Head of caudate nucleus (tissue), 42 donors: ENCODE data around the gene PCAT7.
"Not testable (repeated sequence)": the region's sequence is repeated elsewhere in the genome, so short reads cannot be mapped to it uniquely, and the experiment has no call there.

Source experiments
- DNase-seq, 42 donors: peaks; one replicate each; pipeline versions ENCODE4 v3.0.0 to v3.0.0-alpha.2; 2020 to 2021; ENCODE audit warnings: mixed read lengths in 7 of 42
- intact Hi-C: fragments of 100-400 bp; cut with DNase I; formaldehyde crosslinking; loops from one replicate; pipeline ENCODE4 v1.15.0; 2022

The PCAT7 gene

DNA sequence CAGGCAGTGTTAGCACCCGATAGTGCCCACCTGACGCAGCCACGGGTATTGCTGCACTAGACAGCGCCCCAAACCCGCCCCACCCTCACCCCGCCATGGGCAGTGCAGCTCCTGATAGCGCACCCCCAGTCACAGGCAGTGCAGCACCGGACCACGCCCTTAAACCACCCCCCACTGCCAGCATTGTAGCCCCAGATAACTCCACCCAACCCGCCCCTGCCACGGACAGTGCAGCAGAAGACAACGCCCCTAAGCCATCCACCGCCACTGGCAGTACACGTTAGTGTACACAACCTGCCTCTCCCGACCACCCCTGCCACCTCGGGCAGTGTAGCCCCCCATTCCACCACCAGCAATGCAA, 825 bp upstream of the PCAT7 start:
- intact Hi-C loops = no loop called here
- DNase-seq = no peak

- intact Hi-C loops = no loop called here
- no peak for DNase-seq
Observed at GRCh38 chr9:94557376-94557775, 2.5 kb downstream of the PCAT7 start.

GRCh38 chr9:94560237-94560636, 5.4 kb downstream of the PCAT7 start:
- DNase-seq = peak in 23 of 42 donors; percentile 6 to 58 (median 37)
- intact Hi-C loops = no loop called here

- DNase-seq = no peak
- intact Hi-C loops = no loop called here
Observed at GRCh38 chr9:94563548-94563947, 8.7 kb downstream of the PCAT7 start.

- intact Hi-C loops, DNase-seq: not testable (repeated sequence)
Observed at GRCh38 chr9:94564279-94564678, 9.4 kb downstream of the PCAT7 start.

- intact Hi-C loops = no loop called here
- DNase-seq = no peak
Observed at GRCh38 chr9:94566550-94566949, 11.7 kb downstream of the PCAT7 start.

DNA sequence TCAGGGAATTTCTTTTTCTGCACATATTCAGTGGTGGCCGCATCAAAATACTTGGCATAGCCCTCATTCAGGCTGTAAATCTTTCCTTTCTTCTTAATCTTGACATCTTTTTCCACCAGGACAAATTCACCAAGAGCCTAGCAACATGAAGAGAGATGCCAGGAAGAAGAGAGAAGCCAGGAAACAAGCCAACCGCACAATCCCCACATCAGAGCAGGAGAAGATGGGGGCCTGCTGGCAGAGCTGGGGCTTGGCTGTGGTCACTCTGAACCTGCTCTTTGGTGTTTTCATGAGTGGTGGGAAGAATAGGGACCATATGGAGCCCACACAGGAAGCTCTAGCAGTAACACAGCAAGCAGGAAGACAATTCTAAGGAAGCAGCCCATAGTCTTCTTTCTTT, 12.4 kb downstream of the PCAT7 start:
- intact Hi-C loops = no loop called here
- no peak for DNase-seq

DNA sequence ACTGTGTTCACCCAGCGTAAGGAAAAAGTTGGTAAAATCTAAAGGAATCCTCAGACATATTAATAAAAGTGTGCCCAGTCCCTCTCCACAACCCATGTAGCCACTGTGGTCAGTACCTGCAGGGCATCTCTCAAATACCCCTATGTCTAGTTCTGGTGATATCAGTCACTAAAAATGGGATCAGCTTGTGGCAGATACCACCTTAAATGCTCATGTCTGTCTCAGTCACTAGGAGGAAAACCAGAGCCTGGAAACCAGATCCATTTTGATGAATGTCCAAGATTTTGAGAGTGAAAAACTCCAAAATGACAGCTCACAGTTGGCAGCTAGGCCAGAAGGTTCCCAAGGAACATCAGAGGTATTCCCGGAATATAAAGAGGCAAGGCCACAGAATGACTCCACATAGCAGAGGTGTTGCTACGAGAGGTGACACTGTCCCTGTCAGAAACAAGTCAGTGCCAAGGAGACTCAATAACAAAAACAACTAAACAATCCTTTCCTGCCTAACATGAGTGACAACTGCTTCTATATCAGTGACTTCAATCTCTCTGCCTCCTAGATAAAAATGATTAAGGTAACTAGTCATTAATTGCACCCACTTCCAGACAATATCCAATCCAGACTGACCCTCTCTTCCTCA, 13.5 kb downstream of the PCAT7 start:
- DNase-seq = no peak
- intact Hi-C loops = no loop called here

DNA sequence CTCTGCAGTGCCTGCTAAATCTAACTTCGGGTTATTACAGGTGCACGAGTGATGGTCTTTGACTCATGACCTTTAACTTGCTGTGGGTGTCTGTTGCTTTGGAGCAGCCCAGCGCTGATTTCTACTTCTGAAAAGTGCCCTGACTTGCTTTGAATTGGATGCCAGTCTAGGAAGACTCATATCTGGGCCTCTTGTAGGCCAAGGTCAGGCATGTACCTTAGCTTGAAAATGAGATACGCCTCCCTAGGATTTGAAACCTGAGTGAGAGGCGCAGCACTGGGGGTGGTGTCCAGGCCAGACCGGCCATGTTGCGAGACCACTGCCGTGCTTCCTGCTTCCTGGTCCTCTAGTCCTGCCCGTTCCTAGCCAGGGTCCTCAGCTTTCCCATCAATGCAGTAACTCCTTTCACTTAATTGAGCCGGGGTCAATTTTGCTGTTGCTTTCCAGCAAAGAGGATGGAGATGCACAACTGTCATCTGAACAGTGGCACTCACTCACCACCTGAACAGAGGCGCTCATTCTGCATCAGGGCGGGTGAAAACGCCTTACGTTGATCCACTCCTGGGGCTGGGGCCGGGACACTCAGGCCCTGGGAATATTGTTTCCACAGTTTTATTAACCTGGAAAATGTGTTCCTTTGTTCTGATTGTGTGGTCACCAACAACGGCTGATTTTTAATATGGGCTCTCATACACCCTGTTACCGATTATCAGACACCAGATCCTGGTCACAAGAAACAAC, 14.3 kb downstream of the PCAT7 start:
- intact Hi-C loops = no loop called here
- no peak for DNase-seq

DNA sequence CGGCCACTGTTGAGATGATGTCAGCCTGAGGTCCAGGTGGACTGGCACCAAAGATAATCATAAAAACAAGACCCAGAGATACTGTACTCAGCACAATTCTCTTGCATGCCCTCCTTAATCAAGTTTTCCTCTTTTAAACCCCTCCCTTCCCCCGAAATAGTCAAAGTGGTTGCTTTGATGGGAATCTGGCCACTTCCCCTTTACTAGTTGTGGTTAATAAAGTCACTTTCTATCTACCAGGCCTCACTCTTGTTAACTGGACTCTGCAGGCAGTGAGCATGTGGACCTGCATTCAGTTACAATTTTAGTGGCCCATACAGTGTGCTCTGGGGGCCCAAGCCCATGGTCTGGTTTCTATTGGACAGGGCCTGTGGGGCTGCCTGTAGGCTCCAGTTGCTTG, 21.2 kb downstream of the PCAT7 start:
- DNase-seq = no peak
- intact Hi-C loops = no loop called here

GRCh38 chr9:94577036-94577435, 22.2 kb downstream of the PCAT7 start:
- intact Hi-C loops = no loop called here
- DNase-seq = no peak

DNA sequence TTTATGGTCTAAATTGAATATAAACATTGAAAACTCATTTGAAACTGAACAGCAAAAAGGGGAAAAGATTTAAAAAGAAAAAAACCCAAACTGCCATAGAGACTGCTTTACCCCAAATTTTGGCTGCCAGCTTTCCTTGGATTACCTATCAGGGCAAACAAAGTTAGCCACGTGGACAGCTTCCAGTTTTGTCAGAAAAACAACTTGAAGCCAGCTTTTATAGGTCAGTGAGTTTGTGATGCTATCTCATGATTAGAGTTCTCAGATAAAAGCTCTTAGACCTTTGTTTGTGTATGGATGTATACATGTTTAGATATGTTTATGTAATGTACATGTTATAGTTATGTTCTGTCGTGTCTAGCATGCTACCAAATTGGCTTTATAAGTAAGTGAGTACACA, 22.7 kb downstream of the PCAT7 start:
- no peak for DNase-seq
- intact Hi-C loops = no loop called here

- DNase-seq = no peak
- intact Hi-C loops = no loop called here
Observed at GRCh38 chr9:94581728-94582127, 26.8 kb downstream of the PCAT7 start.

DNA sequence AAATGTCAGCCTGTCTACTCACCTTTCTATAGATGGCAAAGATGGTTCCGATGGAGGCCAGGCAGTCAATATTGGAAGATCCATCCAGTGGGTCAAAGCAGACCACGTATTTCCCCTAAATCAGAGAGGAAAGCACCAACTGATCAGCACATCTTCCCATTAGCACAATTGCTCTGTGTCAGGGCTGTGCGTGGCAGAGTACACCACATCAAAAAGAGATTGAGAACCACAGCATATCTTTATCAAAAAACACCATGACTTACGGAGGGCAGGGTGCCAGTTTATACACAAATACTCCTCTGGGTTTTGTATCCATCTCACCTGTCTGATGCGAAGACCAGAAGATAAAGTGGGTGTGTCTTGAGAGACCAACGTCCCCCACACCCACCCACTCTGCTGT, 29.7 kb downstream of the PCAT7 start:
- intact Hi-C loops = no loop called here
- no peak for DNase-seq

DNA sequence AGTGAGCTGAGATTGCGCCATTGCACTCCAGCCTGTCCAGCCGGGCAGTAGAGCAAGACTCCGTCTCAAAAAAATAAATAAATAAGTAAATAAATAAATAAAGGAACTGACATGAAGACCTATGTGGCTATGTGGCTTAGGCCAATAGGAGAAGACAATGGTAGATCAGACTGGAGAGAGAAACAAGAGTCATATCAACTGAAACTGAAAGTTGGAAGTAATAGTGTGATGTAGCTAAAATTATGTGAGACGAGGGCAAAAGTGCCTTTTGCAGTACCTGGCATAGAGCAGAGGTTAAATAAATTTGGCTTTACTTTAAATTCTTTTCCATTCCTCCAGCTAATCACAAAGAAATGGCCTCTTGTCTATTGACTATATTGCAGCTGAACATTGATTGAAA, 31.4 kb downstream of the PCAT7 start:
- DNase-seq = no peak
- intact Hi-C loops = no loop called here

- intact Hi-C loops = no loop called here
- no peak for DNase-seq
Observed at GRCh38 chr9:94586814-94587213, 31.9 kb downstream of the PCAT7 start.

DNA sequence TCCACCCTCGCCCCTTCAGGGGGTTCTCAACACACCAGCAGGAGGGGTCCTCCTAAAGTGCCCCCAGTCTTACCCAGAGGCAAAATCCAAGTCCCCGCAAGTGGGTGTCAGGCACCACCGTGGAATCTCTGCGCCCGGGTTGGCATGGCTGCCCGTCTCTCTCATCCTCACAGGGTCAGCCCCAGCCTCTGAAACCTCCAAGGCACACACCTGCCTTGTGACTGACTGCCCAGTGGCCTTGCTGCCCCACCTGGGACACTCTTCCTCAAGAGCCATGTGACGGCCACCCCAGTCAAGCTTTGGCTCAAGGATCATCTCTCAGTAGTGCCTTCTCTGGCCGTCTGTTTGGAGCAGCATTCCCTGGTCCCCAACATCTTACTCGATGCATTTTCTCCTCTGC, 33.8 kb downstream of the PCAT7 start:
- intact Hi-C loops = no loop called here
- DNase-seq = no peak

- intact Hi-C loops = not testable (repeated sequence)
- peak in 1 of 42 donors; percentile 7 for DNase-seq
Observed at GRCh38 chr9:94591046-94591545, 36.2 kb downstream of the PCAT7 start.

DNA sequence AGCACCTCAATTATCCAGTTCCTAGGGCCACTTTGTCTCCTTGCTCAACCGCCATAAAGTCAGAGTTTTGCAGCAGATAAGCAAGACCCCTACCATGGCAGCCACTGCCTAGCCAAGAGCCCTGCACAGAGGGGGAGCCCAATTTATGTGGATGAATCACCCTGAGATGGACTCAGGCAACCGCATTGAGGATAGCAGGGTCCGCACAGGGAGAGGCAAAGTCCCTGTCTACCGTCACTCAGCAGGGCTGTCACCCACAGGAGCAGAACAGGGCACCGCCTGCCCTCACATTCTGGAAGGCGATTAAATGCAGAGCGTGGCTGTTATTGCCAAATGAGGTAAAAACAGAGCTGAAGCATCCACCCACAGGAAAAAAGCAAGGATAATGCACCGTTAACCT, 37.0 kb downstream of the PCAT7 start:
- intact Hi-C loops = no loop called here
- DNase-seq = no peak

DNA sequence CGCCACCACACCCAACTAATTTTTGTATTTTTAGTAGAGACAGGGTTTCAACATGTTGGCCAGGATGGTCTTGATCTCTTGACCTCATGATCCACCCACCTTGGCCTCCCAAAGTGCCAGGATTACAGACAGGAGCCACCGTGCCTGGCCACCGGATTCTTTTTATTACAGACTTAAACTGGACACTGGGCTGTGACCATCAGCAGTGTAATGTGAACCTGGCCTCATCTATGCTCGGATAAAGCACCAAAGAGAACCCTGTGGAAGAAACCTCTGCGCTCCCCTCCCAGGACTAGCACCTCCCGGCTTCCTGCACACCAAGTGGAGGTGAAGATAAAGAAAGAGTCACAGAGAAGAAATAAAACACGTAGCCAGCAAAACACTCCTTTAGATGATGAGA, 37.8 kb downstream of the PCAT7 start:
- intact Hi-C loops = not testable (repeated sequence)

More for the DNA sequence above, 37.8 kb downstream of the PCAT7 start:
- DNase-seq = not testable (repeated sequence)
